HUES64 (cell line): ENCODE results near the gene PPA1.
"Not testable (repeated sequence)": the region's sequence is repeated elsewhere in the genome, so short reads cannot be mapped to it uniquely, and the experiment has no call there.

Source experiments
- H3K27ac ChIP-seq: 2 replicates; pipeline ENCODE4 v1.7.0; 2013; ENCODE audit warnings: low read depth, low read length, inconsistent platforms
- H3K27me3 ChIP-seq: 2 replicates; pipeline ENCODE4 v1.6.1; 2013; ENCODE audit warnings: mild to moderate bottlenecking, low read length; ENCODE audit not compliant: insufficient read depth
- H3K36me3 ChIP-seq: 2 replicates; pipeline ENCODE4 v1.6.1; 2013; ENCODE audit warnings: mild to moderate bottlenecking, low read length; ENCODE audit not compliant: insufficient read depth
- H3K4me1 ChIP-seq: 2 replicates; pipeline ENCODE4 v1.6.1; 2013; ENCODE audit warnings: mild to moderate bottlenecking, low read length, moderate library complexity; ENCODE audit not compliant: insufficient read depth
- H3K4me3 ChIP-seq: 2 replicates; pipeline ENCODE4 v1.5.1; 2013; ENCODE audit warnings: mild to moderate bottlenecking, low read length, moderate library complexity
- H3K9ac ChIP-seq: 2 replicates; pipeline ENCODE4 v1.6.1; 2013; ENCODE audit warnings: mild to moderate bottlenecking, low read depth, low read length
- H3K9me3 ChIP-seq: 2 replicates; pipeline ENCODE4 v1.6.1; 2013; ENCODE audit warnings: low read depth, low read length; ENCODE audit not compliant: insufficient read depth
- WGBS: fragments of 150-250, 120-280 bp; methylation state at CpG from one replicate; pipeline ENCODE4 v1.1.7; 2013; ENCODE audit warnings: missing lambda C conversion rate; 5-methylcytosine and 5-hydroxymethylcytosine counted together

The PPA1 gene

GRCh38 chr10:70254778-70255328 is 21.6 kb upstream of the PPA1 start:
- no peak overlapping the region for H3K27ac ChIP-seq
- H3K9ac ChIP-seq, result no peak overlapping the region
- no peaks in the 10 kb centered on the region for H3K4me1 ChIP-seq
- no peak overlapping the region for H3K4me3 ChIP-seq
- no peaks in the 10 kb centered on the region for H3K9me3 ChIP-seq
- 96% methylated on average over 40 of the region's 40 CpGs for WGBS
- H3K36me3 ChIP-seq, result no peaks in the 10 kb centered on the region
- no peaks in the 10 kb centered on the region for H3K27me3 ChIP-seq

GRCh38 chr10:70253878-70254765 is 20.9 kb upstream of the PPA1 start:
- Histone ChIP-seq H3K4me1 (no peaks in the 10 kb centered on the region), H3K27me3 (no peaks in the 10 kb centered on the region), H3K9me3 (no peaks in the 10 kb centered on the region), H3K36me3 (no peaks in the 10 kb centered on the region), H3K9ac (no peak overlapping the region), H3K27ac (no peak overlapping the region), H3K4me3 (no peak overlapping the region)
- WGBS, result 87% methylated on average over 14 of the region's 14 CpGs

GRCh38 chr10:70250961-70251680 is 17.9 kb upstream of the PPA1 start:
- 95% methylated on average over 11 of the region's 11 CpGs for WGBS
- Histone ChIP-seq H3K36me3 (no peaks in the 10 kb centered on the region), H3K9ac (no peak overlapping the region), H3K27me3 (no peaks in the 10 kb centered on the region), H3K27ac (no peak overlapping the region), H3K4me1 (no peaks in the 10 kb centered on the region), H3K4me3 (no peak overlapping the region), H3K9me3 (no peaks in the 10 kb centered on the region)

GRCh38 chr10:70247360-70247759 is 14.1 kb upstream of the PPA1 start:
- Histone ChIP-seq H3K9ac (no peak overlapping the region), H3K27me3 (peaks cover 2% of the 10 kb centered on the region; the same call in 1 of the 2 replicates), H3K36me3 (no peaks in the 10 kb centered on the region), H3K4me3 (no peak overlapping the region), H3K27ac (no peak overlapping the region), H3K4me1 (no peaks in the 10 kb centered on the region), H3K9me3 (no peaks in the 10 kb centered on the region)
- WGBS, result 82% methylated on average over 5 of the region's 6 CpGs

GRCh38 chr10:70241081-70241480 is 7.9 kb upstream of the PPA1 start:
- peaks cover 6% of the 10 kb centered on the region; the same call in 1 of the 2 replicates for H3K9me3 ChIP-seq
- no peak overlapping the region for H3K27ac ChIP-seq
- H3K27me3 ChIP-seq, result peaks cover 2% of the 10 kb centered on the region; the same call in 1 of the 2 replicates
- WGBS, result 95% methylated on average over 3 of the region's 3 CpGs
- no peak overlapping the region for H3K4me3 ChIP-seq
- H3K36me3 ChIP-seq, result no peaks in the 10 kb centered on the region
- H3K9ac ChIP-seq, result no peak overlapping the region
- H3K4me1 ChIP-seq, result no peaks in the 10 kb centered on the region

GRCh38 chr10:70239986-70240385 is 6.8 kb upstream of the PPA1 start:
- H3K27ac ChIP-seq, H3K4me1 ChIP-seq: not testable (repeated sequence)
- WGBS, result 88% methylated on average over 21 of the region's 21 CpGs

GRCh38 chr10:70239077-70239976 is 6.1 kb upstream of the PPA1 start:
- not testable (repeated sequence) for H3K27me3 ChIP-seq, H3K9ac ChIP-seq, H3K36me3 ChIP-seq, H3K27ac ChIP-seq, H3K9me3 ChIP-seq, H3K4me1 ChIP-seq, H3K4me3 ChIP-seq
- 93% methylated on average over 55 of the region's 55 CpGs for WGBS

More at GRCh38 chr10:70239986-70240385, 6.8 kb upstream of the PPA1 start:
- not testable (repeated sequence) for H3K36me3 ChIP-seq, H3K27me3 ChIP-seq, H3K4me3 ChIP-seq, H3K9ac ChIP-seq, H3K9me3 ChIP-seq

- H3K4me3 ChIP-seq, H3K4me1 ChIP-seq, H3K9ac ChIP-seq, H3K36me3 ChIP-seq, H3K27me3 ChIP-seq, H3K27ac ChIP-seq, H3K9me3 ChIP-seq: not testable (repeated sequence)
- WGBS, result 93% methylated on average over 2 of the region's 6 CpGs
Measured at GRCh38 chr10:70237958-70238536, 4.8 kb upstream of the PPA1 start.

- Histone ChIP-seq H3K9me3 (0 out of 2 replicates have a peak, but pooled peaks cover under 1% of the 10 kb centered on the region), H3K36me3 (peaks cover 7% of the 10 kb centered on the region), H3K4me3 (no peak overlapping the region), H3K27ac (no peak overlapping the region), H3K4me1 (peaks cover 7% of the 10 kb centered on the region), H3K27me3 (no peaks in the 10 kb centered on the region; the same call in 1 of the 2 replicates), H3K9ac (no peak overlapping the region)
- 90% methylated on average over 18 of the region's 18 CpGs for WGBS
Measured at GRCh38 chr10:70234668-70235447, 1.6 kb upstream of the PPA1 start.

GRCh38 chr10:70233939-70234300 is 691 bp upstream of the PPA1 start:
- peaks cover 7% of the 10 kb centered on the region for H3K4me1 ChIP-seq
- H3K27me3 ChIP-seq, result no peaks in the 10 kb centered on the region; the same call in 1 of the 2 replicates
- H3K9me3 ChIP-seq, result no peaks in the 10 kb centered on the region
- H3K27ac ChIP-seq, result no peak overlapping the region
- 43% methylated on average over 2 of the region's 8 CpGs for WGBS
- peak overlapping the region; percentile 80 for H3K4me3 ChIP-seq
- peak overlapping the region; percentile 76 for H3K9ac ChIP-seq
- H3K36me3 ChIP-seq, result peaks cover 16% of the 10 kb centered on the region
